ENCODE results near the gene ITGB2. TPM values are rescaled to one million over a fixed set of nuclear protein-coding genes. Genes with fewer than 3 reads are reported as not detected.
"Not testable (repeated sequence)": the region's sequence is repeated elsewhere in the genome, so short reads cannot be mapped to it uniquely, and the experiment has no call there.

The ITGB2 gene
- total RNA-seq, 1 donor from 2014 or later: 0.20 TPM

GRCh38 chr21:44942566-44942965 lies 21.9 kb upstream of the ITGB2 start:
- DNase-seq (ENCODE audit: low read depth in 2 of 2): no peak

GRCh38 chr21:44941567-44941966 lies 20.9 kb upstream of the ITGB2 start:
- DNase-seq (ENCODE audit: low read depth in 2 of 2): no peak

GRCh38 chr21:44940116-44940631 lies 19.5 kb upstream of the ITGB2 start:
- DNase-seq (ENCODE audit: low read depth in 2 of 2): peak; percentile 30 to 33

DNA sequence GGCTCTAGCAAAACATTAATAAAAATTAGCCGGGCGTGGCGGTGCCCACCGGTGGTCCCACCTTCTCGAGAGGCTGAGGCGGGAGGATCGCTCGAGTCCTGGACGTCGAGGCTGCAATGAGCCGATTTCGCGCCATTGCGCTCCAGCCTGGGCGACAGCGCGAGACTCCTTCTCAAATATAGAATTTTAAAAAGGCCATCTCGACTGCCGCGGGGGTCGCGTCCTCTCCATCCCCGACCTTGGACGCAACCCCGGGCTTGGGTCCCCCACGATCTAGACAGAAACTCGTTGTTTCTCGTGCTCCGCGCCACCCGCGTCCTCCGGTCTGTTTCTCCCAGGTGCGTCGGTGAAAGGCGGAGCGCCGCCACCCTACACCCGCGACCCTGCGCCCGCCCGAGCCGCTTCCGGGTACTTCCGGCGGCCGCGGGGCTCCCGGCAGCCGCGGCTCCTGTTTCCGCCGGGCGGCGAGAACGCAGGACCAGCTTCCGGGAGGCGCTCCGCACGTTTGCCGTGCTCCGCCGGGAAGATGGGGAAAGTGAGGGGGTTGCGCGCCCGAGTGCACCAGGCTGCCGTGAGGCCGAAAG lies 18.9 kb upstream of the ITGB2 start, which contains the start of gene SLX9:
SLX9 (plus strand) TSS at position 498 of the 584 bp plus-strand sequence; CDS start at position 527, 29 bp downstream.
- peak; percentile 68 to 78 for DNase-seq (ENCODE audit: low read depth in 2 of 2)

- no peak for DNase-seq (ENCODE audit: low read depth in 2 of 2)
Measured at GRCh38 chr21:44938772-44939531, 18.3 kb upstream of the ITGB2 start.

DNA sequence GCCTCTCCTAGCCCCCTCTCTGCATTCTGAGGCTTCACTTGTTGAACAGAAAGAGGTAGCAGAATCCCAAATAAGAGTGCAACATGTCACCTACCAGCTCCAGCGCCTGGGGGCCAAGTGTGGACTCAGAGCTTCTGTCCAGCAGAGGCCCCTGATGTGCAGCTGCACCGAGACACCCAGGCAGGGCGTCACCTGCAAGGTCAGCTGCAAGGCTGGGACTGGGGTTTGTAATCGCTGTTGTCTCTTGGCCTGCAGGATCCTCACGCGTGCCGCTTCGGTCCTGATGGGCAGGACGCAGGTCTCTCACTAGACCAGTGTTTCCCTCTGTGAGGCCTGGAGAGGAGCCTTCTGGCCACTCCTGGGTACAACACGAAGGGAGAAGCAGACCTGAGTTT lies 14.8 kb upstream of the ITGB2 start:
- no peak for DNase-seq (ENCODE audit: low read depth in 2 of 2)

- DNase-seq (ENCODE audit: low read depth in 2 of 2): no peak
Measured at GRCh38 chr21:44934797-44935532, 14.3 kb upstream of the ITGB2 start.

GRCh38 chr21:44934276-44934675 lies 13.6 kb upstream of the ITGB2 start:
- DNase-seq (ENCODE audit: low read depth in 2 of 2): no peak

DNA sequence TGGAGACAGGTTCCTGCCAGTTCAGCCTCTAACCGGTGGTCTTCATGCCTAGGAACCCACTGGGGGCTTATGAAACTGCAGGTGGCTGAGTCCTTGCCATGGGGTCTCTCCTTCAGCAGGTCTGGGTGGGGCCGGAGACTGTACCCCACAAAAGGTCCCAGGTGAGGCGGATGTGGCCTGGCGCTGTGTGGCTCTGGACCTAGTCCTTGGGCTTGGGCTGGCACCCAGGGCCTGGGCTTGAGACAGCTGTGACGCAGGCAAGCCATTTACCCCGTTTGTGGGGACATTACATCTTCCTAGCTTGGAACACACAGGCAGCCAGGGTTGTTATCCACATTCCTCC lies 13.2 kb upstream of the ITGB2 start:
- DNase-seq (ENCODE audit: low read depth in 2 of 2): no peak

GRCh38 chr21:44933199-44933917 lies 12.7 kb upstream of the ITGB2 start:
- no peak for DNase-seq (ENCODE audit: low read depth in 2 of 2)

- DNase-seq (ENCODE audit: low read depth in 2 of 2): peak; percentile 40 to 51
Measured at GRCh38 chr21:44932408-44933181, 11.9 kb upstream of the ITGB2 start.

DNA sequence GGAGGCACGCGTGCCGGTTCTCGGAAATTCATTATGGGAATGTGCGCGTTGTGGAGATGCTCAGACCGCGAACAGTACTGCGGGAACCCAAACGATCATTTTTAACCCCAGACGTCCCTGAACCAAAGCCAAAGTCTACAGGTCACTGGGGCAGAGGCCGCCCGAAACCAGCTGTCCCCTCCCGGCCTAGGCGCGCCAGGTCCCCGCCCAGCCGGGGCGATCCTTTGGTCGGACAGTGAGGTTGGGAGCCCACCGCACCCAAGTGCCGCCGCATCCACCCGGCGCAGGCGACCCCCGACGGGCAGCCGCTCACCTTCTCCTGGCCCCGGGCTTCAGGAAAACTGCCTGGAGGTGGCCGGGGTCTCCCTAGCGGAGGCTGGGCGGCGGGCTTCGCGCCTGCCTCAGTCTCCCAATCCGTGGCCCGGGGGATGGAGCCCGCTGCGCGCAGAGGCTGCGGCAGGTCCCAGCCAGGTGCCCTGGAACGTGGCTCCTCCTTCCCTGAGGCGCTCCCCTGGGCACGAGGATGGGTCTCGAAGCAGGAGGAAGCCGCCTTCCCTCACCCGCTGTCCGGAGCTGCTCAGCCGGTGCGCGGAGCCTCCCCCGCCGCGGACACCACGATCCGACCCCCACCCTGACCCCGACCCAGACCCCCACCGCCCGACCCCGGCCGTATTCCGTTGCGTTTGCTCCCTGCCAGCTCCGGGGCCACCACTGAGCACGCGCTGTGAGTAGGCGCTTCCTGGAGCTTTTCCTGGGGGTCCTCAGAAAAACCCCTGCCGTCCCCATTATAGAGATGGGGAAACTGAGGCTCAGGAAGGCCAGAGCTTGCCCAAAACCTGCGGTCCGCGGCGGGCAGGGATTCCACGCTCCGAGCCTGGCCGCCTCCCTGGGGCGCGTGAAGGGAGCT lies 11.1 kb upstream of the ITGB2 start:
- DNase-seq (ENCODE audit: low read depth in 2 of 2): no peak

- DNase-seq (ENCODE audit: low read depth in 2 of 2): no peak
Measured at GRCh38 chr21:44931137-44931500, 10.4 kb upstream of the ITGB2 start.

DNA sequence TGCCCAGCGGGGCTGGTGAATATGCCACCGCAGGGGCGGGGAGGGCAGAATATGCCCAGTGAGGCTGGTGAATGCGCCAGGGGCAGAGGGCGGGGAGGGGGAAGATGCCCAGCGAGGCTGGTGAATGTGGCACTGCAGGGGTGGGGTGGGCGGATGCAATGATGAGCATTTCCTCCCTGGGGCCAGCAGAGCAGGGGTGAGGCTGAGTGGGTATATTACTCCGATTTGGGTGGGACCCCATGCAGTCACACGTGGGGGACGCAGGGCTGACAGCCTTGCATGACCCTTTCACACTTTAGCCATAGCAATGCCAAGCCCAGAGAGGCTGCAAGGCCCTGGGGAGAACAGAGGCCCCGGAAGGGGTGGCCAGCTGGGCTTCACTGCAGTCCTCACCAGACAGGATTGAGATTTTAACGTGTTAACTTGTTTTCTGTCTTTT lies 9.9 kb upstream of the ITGB2 start:
- no peak for DNase-seq (ENCODE audit: low read depth in 2 of 2)

GRCh38 chr21:44929799-44930542 lies 9.3 kb upstream of the ITGB2 start:
- DNase-seq (ENCODE audit: low read depth in 2 of 2): no peak

DNA sequence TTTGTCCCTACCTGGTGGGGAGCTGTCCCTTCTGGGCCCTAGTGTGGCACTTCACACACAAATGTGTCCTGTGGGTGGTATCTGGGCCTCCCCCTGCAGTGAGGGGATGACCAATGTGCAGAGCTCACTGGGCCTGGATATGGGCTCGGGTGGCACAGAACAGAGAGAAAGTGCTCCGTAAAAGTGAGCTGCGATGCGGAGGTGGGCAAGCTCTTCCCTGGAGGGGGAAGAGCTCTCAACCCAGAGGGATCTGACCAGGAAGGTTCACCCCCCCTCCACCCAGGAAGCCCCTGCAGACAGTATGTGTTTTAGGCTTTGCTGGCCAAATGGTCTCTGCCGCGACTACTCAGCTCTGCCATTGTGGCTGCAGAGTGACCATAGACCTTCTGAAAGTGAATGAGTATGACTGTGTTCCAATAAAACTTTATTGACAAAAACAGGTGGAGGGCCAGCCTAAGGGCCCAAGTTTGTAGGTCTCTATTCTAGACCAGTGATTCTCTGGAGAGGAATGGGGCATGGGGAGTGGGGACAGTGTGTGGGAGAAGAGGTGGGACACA lies 8.6 kb upstream of the ITGB2 start:
- DNase-seq (ENCODE audit: low read depth in 2 of 2): no peak

DNA sequence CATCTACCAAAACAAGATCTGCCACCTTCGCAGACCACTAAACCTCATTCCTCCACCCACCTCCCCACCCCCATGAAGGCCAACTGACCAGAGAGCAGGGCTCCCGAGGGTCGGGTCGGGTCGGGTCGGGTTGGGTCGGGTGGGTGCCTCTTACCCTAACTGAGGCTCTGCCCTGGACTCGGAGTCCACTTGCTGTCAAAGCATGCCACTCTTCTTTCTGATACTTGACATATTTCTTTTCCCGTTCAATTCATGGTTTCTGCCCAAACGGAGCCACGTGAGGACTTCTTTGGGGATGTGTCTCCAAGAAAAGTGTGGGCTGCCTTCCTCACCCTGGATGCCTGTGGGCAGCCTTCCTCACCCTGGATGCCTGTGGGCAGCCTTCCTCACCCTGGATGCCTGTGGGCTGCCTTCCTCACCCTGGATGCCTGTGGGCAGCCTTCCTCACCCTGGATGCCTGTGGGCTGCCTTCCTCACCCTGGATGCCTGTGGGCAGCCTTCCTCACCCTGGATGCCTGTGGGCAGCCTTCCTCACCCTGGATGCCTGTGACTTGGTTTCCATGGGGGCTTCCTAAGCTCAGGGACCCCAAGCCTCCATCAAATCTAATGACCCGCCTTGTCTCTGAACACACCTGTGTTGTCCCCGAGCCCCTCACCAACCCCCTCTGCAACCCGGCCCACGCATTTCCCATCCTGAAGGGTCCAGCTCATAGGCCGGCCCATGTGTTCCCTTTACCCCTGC lies 8.0 kb upstream of the ITGB2 start:
- not testable (repeated sequence) for DNase-seq (ENCODE audit: low read depth in 2 of 2)

Measured in lung microvascular endothelial cell (primary cell).